ENCODE results near the gene MRPL52.
"Not testable (repeated sequence)": the region's sequence is repeated elsewhere in the genome, so short reads cannot be mapped to it uniquely, and the experiment has no call there.

Gene MRPL52

DNA sequence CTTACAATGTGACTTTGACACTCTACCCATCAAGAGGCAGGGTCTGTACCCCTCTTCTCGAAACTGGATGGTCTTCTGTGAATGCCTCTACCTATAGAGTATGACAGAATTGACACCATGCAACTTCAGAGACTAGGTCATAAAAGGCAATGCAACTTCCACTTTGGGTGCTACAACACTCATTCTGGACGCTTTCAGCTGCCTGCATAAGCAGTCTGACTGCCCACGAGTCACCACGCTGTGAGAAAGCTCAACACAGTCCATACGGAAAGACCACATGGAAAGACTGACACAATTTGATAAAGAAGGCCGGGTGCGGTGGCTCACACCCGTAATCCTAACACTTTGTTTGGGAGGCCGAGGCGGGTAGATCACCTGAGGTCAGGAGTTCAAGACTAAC lies 29.3 kb upstream of the MRPL52 start:
- DNase-seq (ENCODE audit: insufficient read length, low spot score) (no peak), FAIRE-seq (no peak)
- TF ChIP-seq, protein P1, sequence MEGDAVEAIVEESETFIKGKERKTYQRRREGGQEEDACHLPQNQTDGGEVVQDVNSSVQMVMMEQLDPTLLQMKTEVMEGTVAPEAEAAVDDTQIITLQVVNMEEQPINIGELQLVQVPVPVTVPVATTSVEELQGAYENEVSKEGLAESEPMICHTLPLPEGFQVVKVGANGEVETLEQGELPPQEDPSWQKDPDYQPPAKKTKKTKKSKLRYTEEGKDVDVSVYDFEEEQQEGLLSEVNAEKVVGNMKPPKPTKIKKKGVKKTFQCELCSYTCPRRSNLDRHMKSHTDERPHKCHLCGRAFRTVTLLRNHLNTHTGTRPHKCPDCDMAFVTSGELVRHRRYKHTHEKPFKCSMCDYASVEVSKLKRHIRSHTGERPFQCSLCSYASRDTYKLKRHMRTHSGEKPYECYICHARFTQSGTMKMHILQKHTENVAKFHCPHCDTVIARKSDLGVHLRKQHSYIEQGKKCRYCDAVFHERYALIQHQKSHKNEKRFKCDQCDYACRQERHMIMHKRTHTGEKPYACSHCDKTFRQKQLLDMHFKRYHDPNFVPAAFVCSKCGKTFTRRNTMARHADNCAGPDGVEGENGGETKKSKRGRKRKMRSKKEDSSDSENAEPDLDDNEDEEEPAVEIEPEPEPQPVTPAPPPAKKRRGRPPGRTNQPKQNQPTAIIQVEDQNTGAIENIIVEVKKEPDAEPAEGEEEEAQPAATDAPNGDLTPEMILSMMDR (IDR thresholded peaks at IDR 0.05; ENCODE audit: insufficient read depth, missing control alignments), result no peak

DNA sequence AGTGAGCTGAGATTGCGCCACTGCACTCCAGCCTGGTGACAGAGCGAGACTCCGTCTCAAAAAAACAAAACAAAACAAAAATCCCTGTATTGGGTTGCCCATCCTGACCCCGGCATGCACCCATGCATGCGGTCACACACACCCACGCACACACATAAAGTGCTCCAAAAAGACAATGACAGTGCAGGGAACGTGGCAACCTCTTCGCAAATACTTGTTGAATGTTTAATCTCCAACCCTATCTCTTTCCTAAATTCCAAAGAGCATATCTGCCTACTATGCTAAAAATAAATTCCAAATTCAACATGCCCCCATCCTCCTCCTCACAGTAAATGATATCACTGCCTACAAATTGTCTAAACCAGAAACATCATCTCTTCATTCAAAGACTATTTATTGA lies 28.0 kb upstream of the MRPL52 start:
- no peak for FAIRE-seq
- DNase-seq (ENCODE audit: insufficient read length, low spot score), result no peak
- TF ChIP-seq, protein P1 (IDR thresholded peaks at IDR 0.05; ENCODE audit: insufficient read depth, missing control alignments), result no peak

- FAIRE-seq, result no peak
- TF ChIP-seq, protein P1 (IDR thresholded peaks at IDR 0.05; ENCODE audit: insufficient read depth, missing control alignments), result no peak
- no peak for DNase-seq (ENCODE audit: insufficient read length, low spot score)
Measured at GRCh38 chr14:22802860-22803686, 26.6 kb upstream of the MRPL52 start.

GRCh38 chr14:22803687-22803974 lies 26.1 kb upstream of the MRPL52 start:
- DNase-seq (ENCODE audit: insufficient read length, low spot score), result no peak
- no peak for FAIRE-seq
- TF ChIP-seq, protein P1 (IDR thresholded peaks at IDR 0.05; ENCODE audit: insufficient read depth, missing control alignments), result no peak

- FAIRE-seq; DNase-seq (ENCODE audit: insufficient read length, low spot score): not testable (repeated sequence)
Measured at GRCh38 chr14:22805235-22805634, 24.5 kb upstream of the MRPL52 start.

DNA sequence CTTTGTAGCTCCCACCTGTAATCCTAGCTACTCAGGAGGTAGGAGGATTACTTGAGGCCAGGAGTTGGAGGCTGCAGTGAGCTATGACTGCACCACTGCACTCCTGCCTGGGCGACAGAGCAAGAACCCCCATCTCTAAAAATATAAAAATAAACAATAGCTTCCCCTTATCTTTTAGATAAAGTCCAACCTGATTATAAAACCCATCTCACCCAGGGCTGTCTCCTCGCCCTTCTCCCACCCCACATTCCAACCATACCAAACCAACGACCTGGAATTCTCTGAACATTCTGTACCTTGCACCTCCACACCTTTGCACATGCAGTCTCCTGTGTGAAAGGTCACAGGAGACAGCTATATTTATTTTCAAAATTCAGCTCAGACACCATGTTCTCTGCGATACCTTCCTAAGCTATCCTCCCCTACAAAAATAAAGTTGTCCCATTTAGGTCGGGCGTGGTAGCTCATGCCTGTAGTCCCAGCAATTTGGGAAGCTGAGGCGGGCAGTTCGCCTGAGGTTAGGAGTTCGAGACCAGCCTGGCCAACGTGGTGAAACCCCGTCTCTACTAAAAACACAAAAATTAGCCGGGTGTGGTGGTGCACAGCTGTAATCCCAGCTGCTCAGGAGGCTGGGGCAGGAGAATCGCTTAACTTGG lies 22.1 kb upstream of the MRPL52 start:
- DNase-seq (ENCODE audit: insufficient read length, low spot score), result no peak
- no peak for FAIRE-seq
- TF ChIP-seq, protein P1 (IDR thresholded peaks at IDR 0.05; ENCODE audit: insufficient read depth, missing control alignments), result no peak

GRCh38 chr14:22808388-22809209 lies 21.1 kb upstream of the MRPL52 start:
- TF ChIP-seq, protein P1 (IDR thresholded peaks at IDR 0.05; ENCODE audit: insufficient read depth, missing control alignments), result no peak
- no peak for DNase-seq (ENCODE audit: insufficient read length, low spot score)
- no peak for FAIRE-seq

All from D721Med (cell line).